ENCODE measurements around the gene PPP1R18. TPM values are rescaled to one million over a fixed set of nuclear protein-coding genes. Genes with fewer than 3 reads are reported as not detected.
"Not testable (repeated sequence)": the region's sequence is repeated elsewhere in the genome, so short reads cannot be mapped to it uniquely, and the experiment has no call there.

Gene PPP1R18
- total RNA-seq, 1 experiment from 2014 or later: 50.9 TPM

GRCh38 chr6:30666300-30666699, 20.1 kb downstream of the PPP1R18 start:
- DNase-seq (ENCODE audit: low spot score): not testable (repeated sequence)

- no peak for DNase-seq (ENCODE audit: low spot score)
These were observed 21.3 kb downstream of the PPP1R18 start for GRCh38 chr6:30664994-30665767.

GRCh38 chr6:30657922-30658321, 28.5 kb downstream of the PPP1R18 start:
- DNase-seq (ENCODE audit: low spot score): not testable (repeated sequence)

- no peak for DNase-seq (ENCODE audit: low spot score)
These were observed 29.0 kb downstream of the PPP1R18 start for GRCh38 chr6:30657454-30657853.

- DNase-seq (ENCODE audit: low spot score): no peak
These were observed 29.9 kb downstream of the PPP1R18 start for GRCh38 chr6:30656513-30656912.

- no peak for DNase-seq (ENCODE audit: low spot score)
These were observed 30.7 kb downstream of the PPP1R18 start for GRCh38 chr6:30655743-30656094.

- no peak for DNase-seq (ENCODE audit: low spot score)
These were observed 31.4 kb downstream of the PPP1R18 start for GRCh38 chr6:30654798-30655742.

- no peak for DNase-seq (ENCODE audit: low spot score)
These were observed 35.3 kb downstream of the PPP1R18 start for GRCh38 chr6:30651143-30651542.

- peak; percentile 49 for DNase-seq (ENCODE audit: low spot score)
These were observed 39.0 kb downstream of the PPP1R18 start for GRCh38 chr6:30647242-30648116.

- DNase-seq (ENCODE audit: low spot score): peak; percentile 91
These were observed 39.8 kb downstream of the PPP1R18 start, which contains the start of gene C6orf136 for GRCh38 chr6:30646450-30647241. Gene C6orf136 (plus strand): TSS chr6:30647133. CDS start chr6:30647232, 99 bp downstream.

- DNase-seq (ENCODE audit: low spot score): no peak
These were observed 40.5 kb downstream of the PPP1R18 start for GRCh38 chr6:30645989-30646388.

- no peak for DNase-seq (ENCODE audit: low spot score)
These were observed 41.7 kb downstream of the PPP1R18 start for GRCh38 chr6:30644769-30645168.

- no peak for DNase-seq (ENCODE audit: low spot score)
These were observed 42.8 kb downstream of the PPP1R18 start for GRCh38 chr6:30643656-30644055.

GRCh38 chr6:30641048-30641447, 45.4 kb downstream of the PPP1R18 start:
- no peak for DNase-seq (ENCODE audit: low spot score)

GRCh38 chr6:30640481-30640880, 46.0 kb downstream of the PPP1R18 start:
- no peak for DNase-seq (ENCODE audit: low spot score)

- DNase-seq (ENCODE audit: low spot score): no peak
These were observed 50.6 kb downstream of the PPP1R18 start for GRCh38 chr6:30635834-30636233.

- DNase-seq (ENCODE audit: low spot score): peak; percentile 76
These were observed 59.7 kb downstream of the PPP1R18 start, which contains the start of gene ATAT1 for GRCh38 chr6:30626484-30627366. Gene ATAT1 (plus strand): TSS chr6:30626874.
